Lower leg skin (tissue), 4 donors: Measurements from ENCODE around the gene CSRP1. TPM values are rescaled to one million over a fixed set of nuclear protein-coding genes. Genes with fewer than 3 reads are reported as not detected.

Source experiments
- DNase-seq, 2 donors: peaks; one replicate each; pipeline ENCODE4 v3.0.0-alpha.2; 2019; ENCODE audit warnings: low spot score in 2 of 2
- H3K4me3 ChIP-seq: fragments of 200-600 bp; sonication (generic); 2 replicates; pipeline ENCODE4 v1.5.1; 2017; ENCODE audit warnings: mild to moderate bottlenecking, low read depth; ENCODE audit not compliant: poor library complexity, severe bottlenecking
- POLR2A ChIP-seq, 2 donors: fragments of 450-650 bp; IDR thresholded peaks; one replicate each; pipeline ENCODE4 v1.6.1; 2016 to 2017; ENCODE audit warnings: antibody characterized with exemption in 2 of 2, mild to moderate bottlenecking in 1 of 2, moderate library complexity in 1 of 2
- WGBS, 2 donors: methylation state at CpG; one replicate each; pipeline ENCODE4 v1.1.5; 2018; 5-methylcytosine and 5-hydroxymethylcytosine counted together
- intact Hi-C: fragments of 100-400 bp; cut with DNase I; formaldehyde crosslinking; loops from one replicate; pipeline ENCODE4 v1.15.0; 2023; ENCODE audit warnings: low total_unique reads
- total RNA-seq, 4 donors: library from RNA; depleted of rRNA; stranded (reverse); fragments of >200 nt; gene quantifications; one replicate each; pipeline ENCODE4 v1.1.0, GENCODE V29; 2016
- TF ChIP-seq, protein P1 (sequence below), 3 donors: fragments of 450-650 bp; IDR thresholded peaks; one replicate each; pipeline ENCODE4 v1.5.1; 2016; ENCODE audit warnings: antibody characterized with exemption in 3 of 3, mild to moderate bottlenecking in 3 of 3, moderate library complexity in 2 of 3

The CSRP1 gene
- total RNA-seq, 4 donors from 2014 or later: 310 to 627 (median 401) TPM

DNA sequence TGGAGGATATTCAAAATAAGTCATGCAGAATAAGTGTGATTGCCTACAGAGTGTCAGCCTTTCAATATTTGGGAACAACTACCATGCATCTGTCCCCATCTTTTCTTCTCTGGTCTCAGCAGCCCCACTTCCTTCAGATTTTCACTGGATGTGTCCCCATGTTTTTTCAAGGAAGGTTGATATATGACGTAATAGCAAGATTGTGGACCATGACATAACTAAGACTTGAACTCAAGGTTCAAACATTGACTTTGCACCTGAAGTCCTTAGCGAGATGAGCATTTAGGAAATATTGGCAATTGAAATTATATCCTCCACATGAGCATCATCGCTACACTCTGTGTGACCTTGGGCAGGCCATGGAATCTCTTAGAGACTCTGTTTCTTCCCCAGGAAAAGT is 37.8 kb upstream of the CSRP1 start:
- TF ChIP-seq, protein P1, sequence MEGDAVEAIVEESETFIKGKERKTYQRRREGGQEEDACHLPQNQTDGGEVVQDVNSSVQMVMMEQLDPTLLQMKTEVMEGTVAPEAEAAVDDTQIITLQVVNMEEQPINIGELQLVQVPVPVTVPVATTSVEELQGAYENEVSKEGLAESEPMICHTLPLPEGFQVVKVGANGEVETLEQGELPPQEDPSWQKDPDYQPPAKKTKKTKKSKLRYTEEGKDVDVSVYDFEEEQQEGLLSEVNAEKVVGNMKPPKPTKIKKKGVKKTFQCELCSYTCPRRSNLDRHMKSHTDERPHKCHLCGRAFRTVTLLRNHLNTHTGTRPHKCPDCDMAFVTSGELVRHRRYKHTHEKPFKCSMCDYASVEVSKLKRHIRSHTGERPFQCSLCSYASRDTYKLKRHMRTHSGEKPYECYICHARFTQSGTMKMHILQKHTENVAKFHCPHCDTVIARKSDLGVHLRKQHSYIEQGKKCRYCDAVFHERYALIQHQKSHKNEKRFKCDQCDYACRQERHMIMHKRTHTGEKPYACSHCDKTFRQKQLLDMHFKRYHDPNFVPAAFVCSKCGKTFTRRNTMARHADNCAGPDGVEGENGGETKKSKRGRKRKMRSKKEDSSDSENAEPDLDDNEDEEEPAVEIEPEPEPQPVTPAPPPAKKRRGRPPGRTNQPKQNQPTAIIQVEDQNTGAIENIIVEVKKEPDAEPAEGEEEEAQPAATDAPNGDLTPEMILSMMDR (IDR thresholded peaks at IDR 0.05): no peak
- TF ChIP-seq POLR2A (IDR thresholded peaks at IDR 0.05): no peak
- DNase-seq: no peak
- 96 to 99% methylated on average over 3 of the region's 3 CpGs for WGBS, 2 donors
- intact Hi-C loops: loop anchor here (5.0 kb wide), 1 partner anchor 163 kb away; no protein-coding TSS in a partner anchor
- no peak overlapping the region for H3K4me3 ChIP-seq

DNA sequence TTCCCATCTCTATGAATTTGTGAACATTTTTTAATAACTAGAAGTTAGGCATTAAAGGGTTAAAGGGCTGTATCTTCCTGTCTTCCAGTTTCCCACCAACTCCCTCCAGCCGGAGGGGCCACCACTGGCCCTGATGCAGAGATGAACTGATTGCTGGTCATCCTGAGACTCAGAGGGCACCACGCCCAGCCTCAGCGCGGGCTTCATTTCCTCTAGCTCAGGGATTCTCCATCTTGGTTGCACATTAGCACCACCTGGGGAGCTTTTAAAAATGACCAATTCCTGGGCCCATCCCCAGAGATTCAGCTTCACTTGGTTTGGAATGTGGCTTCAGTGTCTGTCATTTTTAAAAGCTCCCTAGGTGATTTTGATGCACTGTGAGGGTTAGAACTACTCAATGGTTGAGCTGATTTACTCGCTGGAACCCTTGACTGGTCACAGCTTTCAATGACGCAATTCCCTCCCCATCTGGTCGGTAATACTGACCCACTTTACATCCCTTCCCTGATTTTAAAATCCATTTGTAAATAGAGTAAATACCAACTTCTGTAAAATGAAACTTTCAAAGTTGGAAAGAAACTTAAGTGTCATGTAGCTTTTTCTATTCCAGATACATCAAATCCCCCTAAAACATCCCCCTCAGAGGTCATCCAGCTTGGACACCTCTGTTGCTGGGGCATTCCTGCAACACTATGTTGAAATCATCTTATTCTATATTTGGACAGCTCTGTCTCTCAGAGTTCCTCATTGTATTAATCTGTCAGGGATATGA is 37.1 kb upstream of the CSRP1 start:
- TF ChIP-seq, protein P1 (IDR thresholded peaks at IDR 0.05): no peak
- no peak for TF ChIP-seq POLR2A (IDR thresholded peaks at IDR 0.05)
- 69 to 73% methylated on average over 7 of the region's 7 CpGs for WGBS, 2 donors
- intact Hi-C loops: loop anchor here (5.0 kb wide), 1 partner anchor 163 kb away; no protein-coding TSS in a partner anchor
- no peak overlapping the region for H3K4me3 ChIP-seq
- peak in 1 of 2 donors; percentile 74 for DNase-seq

DNA sequence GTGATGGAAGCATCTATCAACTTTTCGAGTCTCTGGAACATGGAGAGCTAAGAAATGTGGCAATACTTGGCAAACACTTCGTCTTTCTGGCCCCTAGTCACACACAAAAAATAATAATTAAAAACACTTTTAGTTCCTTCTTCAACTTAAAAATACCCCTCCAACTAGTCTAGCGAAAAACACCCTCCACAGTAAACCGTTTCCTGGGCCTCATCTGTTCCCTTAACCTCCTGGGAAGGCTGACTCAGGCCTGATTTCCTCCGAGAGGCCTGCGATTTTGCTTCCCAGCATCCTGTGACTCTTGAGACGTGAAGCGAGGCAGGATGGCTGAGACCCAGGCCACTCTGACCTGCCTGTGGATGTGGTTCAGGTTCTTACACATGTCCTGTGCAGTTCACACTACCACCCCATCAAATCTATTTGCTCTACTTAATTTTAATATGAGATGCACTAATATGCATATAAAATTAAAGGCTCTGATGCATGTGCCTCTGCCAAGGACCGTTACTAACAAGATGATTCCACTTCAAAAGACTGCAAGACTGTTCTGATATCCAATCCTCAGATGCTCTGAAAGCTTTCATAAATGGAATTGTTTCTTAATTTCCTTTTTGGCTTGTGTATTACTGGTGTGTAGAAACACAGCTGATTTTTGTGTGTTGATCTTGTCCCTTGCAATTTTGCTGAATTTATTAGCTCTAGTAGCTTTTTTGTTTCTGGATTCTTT is 35.5 kb upstream of the CSRP1 start:
- no peak overlapping the region for H3K4me3 ChIP-seq
- peak in 1 of 2 donors; percentile 87 for DNase-seq
- intact Hi-C loops: loop anchor here (5.0 kb wide), 1 partner anchor 165 kb away; no protein-coding TSS in a partner anchor
- no peak for TF ChIP-seq POLR2A (IDR thresholded peaks at IDR 0.05)
- TF ChIP-seq, protein P1 (IDR thresholded peaks at IDR 0.05): no peak
- WGBS, 2 donors: 44 to 47% methylated on average over 9 of the region's 9 CpGs

DNA sequence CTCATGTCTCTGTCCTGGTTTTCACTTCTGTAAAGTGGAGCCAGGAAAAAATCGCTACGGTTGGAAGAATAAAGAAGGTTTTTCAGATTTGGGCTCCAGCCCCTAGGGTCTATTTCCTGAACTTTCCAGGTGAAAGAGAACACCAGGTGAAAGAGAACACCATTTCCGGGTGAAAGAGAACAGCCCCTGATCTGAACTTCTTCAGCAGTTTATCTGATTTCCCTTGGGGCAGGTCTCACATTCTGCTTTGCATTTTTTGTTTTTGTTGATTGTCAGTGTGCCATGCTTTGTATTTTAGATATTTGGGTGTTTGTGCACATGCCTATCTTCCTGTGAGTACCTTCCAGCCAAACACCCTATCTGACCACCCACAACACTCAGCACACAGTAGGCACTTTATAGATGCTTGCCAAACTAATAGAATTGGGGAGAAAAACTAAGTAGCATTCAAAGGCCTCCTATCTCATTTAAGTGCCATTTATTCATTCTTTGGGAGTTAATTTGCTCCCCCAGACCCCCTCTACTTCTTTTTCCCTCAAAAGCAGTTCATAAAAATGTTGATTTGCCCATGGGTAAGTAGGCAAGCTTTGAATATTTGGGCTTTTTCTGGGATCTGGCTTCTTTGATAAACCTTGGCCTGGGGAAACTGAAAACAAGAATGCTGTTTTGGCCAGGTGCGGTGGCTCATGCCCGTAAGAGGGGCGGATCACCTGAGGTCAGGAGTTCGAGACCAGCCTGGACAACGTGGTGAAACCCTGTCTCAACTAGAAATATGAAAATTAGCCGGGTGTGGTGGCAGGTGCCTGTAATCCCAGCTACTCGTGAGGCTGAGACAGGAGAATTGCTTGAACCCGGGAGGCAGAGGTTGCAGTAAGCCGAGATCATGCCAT is 34.2 kb upstream of the CSRP1 start:
- DNase-seq: peak in 1 of 2 donors; percentile 48
- 61 to 62% methylated on average over 12 of the region's 12 CpGs for WGBS, 2 donors
- intact Hi-C loops: loop anchor here (5.0 kb wide), 1 partner anchor 166 kb away; no protein-coding TSS in a partner anchor
- TF ChIP-seq POLR2A (IDR thresholded peaks at IDR 0.05): no peak
- TF ChIP-seq, protein P1 (IDR thresholded peaks at IDR 0.05): no peak
- no peak overlapping the region for H3K4me3 ChIP-seq
